HG02571 (cell line): Measurements from ENCODE around the gene DAPK1.

ENCODE experiments used
- ATAC-seq: cut with Tn5 transposase; IDR thresholded peaks from one replicate; pipeline ENCODE4 v1.9.1; 2021; ENCODE audit warnings: mild to moderate bottlenecking, moderate library complexity; ENCODE audit not compliant: unreplicated experiment

The DAPK1 gene

GRCh38 chr9:87678650-87679355 is 181.1 kb downstream of the DAPK1 start:
- ATAC-seq = no peak

DNA sequence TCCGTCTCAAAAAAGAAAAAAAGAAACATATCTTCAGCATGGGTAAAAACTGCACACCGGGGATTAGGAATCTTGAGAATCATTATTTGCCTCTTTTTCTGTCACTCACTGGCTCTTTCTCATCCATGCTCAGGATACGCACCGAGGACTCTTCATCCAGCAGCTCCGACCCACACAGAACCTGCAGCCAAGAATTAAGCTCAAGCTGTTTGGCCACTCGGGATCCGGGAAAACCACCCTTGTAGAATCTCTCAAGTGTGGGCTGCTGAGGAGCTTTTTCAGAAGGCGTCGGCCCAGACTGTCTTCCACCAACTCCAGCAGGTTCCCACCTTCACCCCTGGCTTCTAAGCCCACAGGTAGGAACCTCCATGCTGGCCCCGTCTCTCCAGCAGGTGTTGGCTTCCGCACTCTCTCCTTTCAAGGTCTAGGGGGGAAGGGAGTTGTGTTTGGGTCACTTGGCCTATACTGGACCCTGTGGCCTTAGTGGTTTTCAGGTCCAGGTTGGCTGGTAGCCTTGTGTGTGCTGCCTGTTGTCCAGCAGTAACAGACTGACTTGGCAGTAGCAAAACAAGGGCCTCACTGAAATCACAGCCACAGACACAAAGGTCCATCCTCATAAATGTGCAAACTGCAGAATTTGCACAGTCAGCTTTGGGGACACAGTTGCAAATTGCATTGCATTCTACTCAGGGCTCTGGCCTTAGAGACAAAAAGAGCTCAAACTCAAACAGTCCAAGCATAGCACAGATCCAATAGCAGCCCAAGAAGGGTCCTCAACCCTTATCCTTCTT is 183.8 kb downstream of the DAPK1 start:
- no peak for ATAC-seq

DNA sequence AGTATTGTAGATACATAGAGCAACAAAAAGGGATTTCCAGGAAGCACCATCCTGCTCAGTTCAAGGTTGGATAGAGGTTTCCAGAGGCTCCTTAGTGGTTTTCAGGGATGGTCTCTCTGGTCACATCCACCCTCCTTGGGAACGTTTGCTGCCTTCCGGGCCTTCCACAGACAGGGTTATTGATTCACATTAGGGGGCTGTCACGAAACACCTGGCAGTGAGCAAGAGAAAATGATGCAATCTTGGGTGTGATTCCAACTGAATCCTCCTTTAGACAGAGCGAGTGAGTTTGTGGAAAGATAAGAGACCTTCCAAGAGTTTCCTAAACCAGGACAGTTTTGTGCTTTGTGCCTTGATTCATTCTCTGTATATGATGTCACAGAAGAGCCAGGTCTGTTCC is 184.4 kb downstream of the DAPK1 start:
- no peak for ATAC-seq

- ATAC-seq = no peak
Observed at GRCh38 chr9:87682618-87683017, 185.0 kb downstream of the DAPK1 start.

GRCh38 chr9:87683751-87684626 is 186.3 kb downstream of the DAPK1 start:
- no peak for ATAC-seq

DNA sequence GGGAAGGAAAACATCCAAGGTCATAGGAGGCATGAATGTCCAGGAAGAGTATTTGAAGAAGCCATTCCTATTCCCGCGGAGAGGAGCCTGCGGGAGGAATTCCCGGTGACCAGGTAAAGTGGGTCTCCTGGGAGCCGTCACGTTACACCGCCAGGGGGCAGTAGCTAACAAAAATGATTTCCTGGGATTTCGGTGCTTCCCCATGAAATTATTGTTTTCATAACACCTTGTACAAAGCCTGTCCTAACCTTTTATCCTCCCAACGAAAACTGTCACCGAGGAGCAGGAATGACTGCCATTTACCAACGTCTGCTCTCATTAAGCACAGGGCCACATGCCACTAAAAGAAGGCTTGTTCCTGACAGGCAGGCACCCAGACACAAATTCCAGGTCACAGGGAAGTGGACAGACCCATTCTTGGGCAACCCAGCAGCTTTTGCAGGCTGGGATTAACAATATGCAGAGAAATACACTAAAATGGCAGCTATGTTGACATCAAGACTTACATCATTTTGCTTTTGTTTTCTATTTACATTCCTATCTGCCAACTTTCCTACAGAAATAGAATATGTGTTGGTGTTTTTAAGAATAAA is 187.1 kb downstream of the DAPK1 start:
- no peak for ATAC-seq

DNA sequence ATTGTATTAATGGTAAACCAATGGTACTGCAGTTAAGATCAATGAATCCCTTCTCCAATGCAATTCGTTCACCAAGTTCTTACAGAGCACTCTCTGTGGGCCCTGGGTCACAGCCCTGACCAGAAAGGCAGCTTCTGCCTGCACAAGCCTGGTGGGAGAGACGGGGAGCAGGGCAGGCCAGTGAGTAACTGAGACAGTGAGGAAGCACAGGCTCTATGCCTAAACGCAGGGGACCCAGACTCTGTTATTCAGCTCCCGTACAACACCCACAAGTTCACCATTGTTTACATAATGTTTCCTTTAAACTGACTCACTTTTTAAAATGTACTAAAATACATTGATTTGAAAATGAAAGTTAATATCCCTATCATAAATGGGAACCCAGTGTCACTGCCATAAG is 187.8 kb downstream of the DAPK1 start:
- ATAC-seq = no peak

- ATAC-seq = no peak
Observed at GRCh38 chr9:87685871-87686519, 188.3 kb downstream of the DAPK1 start.

- no peak for ATAC-seq
Observed at GRCh38 chr9:87686520-87687090, 188.9 kb downstream of the DAPK1 start.

GRCh38 chr9:87687207-87687606 is 189.5 kb downstream of the DAPK1 start:
- ATAC-seq = no peak

DNA sequence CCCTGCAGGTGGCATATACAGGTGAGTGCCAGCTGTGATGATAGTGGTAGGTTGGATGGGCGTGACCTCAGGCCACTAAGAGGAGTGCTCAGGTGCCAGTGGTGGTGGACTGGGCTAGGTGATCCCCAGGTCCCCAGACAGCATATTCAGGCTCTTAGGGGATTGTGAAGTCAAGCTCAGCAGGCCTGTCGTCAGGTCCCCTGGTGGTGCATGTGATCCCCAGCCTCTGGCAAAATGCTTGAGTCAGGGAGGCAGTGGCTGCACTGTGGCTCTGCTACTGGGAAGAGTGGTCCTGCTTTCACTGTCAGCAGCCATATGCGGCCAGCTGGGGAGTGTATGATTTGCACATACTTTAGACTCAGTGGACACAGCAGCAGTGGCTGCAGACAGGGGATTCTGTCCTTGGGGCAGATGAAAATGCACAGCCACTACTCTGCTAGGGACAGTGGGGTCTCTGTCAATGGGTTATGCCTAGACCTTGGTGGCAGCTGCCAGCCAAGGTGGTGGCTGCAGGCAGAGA is 196.6 kb downstream of the DAPK1 start:
- ATAC-seq = no peak

DNA sequence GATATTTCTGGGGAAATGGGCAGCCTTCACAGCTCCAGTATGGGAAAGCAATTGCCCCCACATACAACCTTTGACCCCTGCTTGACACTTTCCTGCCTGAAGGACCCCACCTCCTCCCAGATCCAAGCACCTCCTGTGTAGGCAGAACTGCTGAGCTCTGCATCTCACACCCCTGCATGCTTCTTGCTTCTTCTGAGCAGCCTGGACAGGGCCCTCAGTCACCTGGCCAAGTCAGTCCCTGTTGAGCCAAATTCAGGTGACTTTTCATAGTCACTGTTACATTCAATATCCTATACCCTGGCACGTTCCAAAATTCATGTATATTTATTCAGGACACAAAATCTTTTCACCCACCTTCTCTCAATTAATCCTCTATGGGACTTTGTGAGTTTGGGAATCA is 197.9 kb downstream of the DAPK1 start:
- ATAC-seq = no peak

DNA sequence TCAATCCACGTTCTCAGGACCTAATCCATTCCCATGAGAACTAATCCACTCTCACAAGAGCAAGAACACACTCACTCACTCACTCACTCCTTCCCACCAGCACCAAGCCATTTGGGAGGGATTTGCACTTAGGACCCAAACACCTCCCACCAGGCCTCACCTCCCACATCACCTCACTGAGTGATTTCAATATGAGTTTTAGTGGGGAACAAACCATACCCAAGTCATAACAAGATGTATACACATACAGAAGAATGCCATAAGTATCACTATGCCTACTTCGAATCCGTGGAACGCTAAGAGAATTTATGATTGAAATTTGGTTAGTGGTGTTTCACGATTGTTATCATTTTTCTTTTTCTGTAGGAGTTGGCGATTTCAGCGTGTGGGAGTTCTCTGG is 199.0 kb downstream of the DAPK1 start:
- ATAC-seq = no peak

DNA sequence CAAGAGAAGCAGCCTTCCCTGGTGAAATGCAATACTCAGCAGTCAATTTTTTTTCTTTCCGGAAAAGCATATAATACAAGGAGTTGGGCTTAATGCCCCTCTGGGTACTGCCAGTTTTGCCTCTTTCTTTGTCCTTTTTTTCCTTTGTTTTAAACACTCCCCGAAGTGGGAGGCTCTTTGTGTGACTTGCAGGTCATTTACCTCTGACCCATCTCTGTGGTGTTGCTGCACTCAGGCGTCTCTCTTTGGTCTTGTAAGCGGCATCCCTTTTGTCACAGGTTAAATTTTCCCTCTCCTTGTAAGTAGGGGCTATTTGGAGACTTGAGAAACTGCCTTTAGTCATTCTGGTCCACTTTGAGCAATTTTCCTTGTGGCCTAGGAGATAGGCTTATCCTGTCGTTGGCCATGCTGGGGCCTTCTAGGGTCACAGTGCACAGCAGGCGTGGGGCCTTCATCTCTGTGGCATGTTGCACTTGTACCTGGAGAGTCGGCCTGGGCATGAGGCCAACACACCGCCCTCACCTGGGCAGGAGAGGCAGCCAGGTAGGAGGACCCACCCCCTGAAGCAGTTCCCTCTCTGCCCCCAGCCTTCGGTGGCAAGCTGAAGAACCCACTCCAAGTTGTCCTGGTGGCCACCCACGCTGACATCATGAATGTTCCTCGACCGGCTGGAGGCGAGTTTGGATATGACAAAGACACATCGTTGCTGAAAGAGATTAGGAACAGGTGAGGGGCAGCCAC is 200.6 kb downstream of the DAPK1 start:
- ATAC-seq = no peak

- ATAC-seq = no peak
Observed at GRCh38 chr9:87699835-87700234, 202.2 kb downstream of the DAPK1 start.

- no peak for ATAC-seq
Observed at GRCh38 chr9:87701491-87701890, 203.8 kb downstream of the DAPK1 start.

GRCh38 chr9:87701931-87702421 is 204.3 kb downstream of the DAPK1 start:
- ATAC-seq = no peak

DNA sequence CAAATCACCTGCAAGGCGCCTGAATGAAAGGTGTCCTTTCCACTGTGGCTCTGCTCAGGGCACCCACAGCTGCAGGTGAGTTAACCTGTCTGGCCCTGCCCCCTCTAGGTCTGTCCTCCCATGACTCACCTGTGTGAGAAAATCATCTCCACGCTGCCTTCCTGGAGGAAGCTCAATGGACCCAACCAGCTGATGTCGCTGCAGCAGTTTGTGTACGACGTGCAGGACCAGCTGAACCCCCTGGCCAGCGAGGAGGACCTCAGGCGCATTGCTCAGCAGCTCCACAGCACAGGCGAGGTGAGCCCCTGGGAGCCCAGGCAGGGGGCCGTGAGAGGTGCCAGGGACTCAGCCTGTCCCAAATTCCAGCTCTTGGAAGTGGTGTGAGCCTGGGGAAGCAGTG is 205.3 kb downstream of the DAPK1 start:
- ATAC-seq = no peak

DNA sequence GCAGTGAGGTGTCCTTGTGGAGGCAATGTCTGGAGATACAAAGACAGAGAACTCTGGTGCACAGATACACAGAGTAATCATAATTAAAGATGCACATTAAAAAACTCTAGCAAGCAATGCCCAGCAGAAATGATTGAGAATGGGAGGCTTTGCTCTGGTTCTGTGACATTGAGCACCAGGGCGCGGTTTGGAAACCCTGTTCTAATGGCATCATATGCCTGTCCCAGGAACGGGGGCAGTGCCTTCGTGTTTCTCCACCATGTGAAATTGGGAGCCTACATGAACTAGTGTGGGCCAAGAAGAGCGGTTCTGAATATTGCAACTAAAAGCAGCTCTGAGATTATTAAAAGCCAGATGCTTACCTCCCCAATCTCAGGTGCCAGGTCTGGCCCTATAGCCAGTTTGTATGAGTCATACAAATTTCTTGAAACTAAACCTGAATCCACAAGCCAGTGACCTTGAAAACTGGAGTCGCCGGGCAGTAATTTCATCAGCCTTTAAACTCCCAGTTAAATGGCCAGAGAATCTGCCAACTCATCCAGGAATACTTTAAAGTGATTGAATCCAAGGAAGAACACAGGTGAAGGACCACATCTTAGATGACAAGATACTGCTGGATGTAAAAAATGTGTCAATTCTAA is 206.1 kb downstream of the DAPK1 start:
- ATAC-seq = no peak
